DMS53 (cell line): ENCODE measurements around the gene RBL1.

ENCODE experiments used
- DNase-seq: peaks from one replicate; lab custom pipeline; 2025; lab: John Stamatoyannopoulos, UW

The RBL1 gene

GRCh38 chr20:36950414-36951197 is 145.2 kb downstream of the RBL1 start:
- DNase-seq, result peak; percentile 54
